Vagina (tissue), 2 donors: ENCODE measurements around the gene NFATC2.

Experiments
- POLR2A ChIP-seq, 2 donors: fragments of 450-650 bp; IDR thresholded peaks; one replicate each; pipeline ENCODE4 v1.6.1; 2017; ENCODE audit warnings: antibody characterized with exemption in 2 of 2, mild to moderate bottlenecking in 2 of 2, moderate library complexity in 2 of 2
- POLR2AphosphoS5 ChIP-seq, 2 donors: sonication (generic); formaldehyde crosslinking; IDR thresholded peaks; one replicate each; pipeline ENCODE4 v1.9.0; 2017; ENCODE audit warnings: antibody characterized with exemption in 2 of 2, mild to moderate bottlenecking in 2 of 2, low read depth in 1 of 2; ENCODE audit not compliant: insufficient read depth in 1 of 2

DNA sequence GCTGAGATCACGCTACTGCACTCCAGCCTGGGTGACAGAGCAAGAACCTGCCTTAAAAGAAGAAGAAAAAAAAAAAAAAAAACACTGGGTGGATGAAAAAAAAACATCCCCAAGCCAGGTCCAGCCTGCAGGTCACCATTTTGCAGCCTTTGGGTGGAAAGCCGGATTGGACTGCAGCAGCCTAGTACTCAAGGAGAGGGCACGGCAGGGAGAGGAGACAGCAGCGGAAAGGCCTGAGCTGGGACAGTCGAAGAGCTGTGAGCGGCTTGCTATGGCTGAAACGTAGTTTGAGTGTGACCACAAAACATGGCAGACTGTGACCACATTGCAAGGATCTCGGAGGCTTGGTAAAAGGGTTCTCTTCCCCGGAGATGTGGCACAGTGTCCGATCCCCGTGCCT lies 173.0 kb downstream of the NFATC2 start:
- TF ChIP-seq POLR2A (IDR thresholded peaks at IDR 0.05) (no peak), POLR2AphosphoS5 (IDR thresholded peaks at IDR 0.05; ENCODE audit: insufficient read depth in 1 of 2, low read depth in 1 of 2) (no peak)
